ENCODE results near the gene CGREF1.

CGREF1 gene, protein sequence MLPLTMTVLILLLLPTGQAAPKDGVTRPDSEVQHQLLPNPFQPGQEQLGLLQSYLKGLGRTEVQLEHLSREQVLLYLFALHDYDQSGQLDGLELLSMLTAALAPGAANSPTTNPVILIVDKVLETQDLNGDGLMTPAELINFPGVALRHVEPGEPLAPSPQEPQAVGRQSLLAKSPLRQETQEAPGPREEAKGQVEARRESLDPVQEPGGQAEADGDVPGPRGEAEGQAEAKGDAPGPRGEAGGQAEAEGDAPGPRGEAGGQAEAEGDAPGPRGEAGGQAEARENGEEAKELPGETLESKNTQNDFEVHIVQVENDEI

DNA sequence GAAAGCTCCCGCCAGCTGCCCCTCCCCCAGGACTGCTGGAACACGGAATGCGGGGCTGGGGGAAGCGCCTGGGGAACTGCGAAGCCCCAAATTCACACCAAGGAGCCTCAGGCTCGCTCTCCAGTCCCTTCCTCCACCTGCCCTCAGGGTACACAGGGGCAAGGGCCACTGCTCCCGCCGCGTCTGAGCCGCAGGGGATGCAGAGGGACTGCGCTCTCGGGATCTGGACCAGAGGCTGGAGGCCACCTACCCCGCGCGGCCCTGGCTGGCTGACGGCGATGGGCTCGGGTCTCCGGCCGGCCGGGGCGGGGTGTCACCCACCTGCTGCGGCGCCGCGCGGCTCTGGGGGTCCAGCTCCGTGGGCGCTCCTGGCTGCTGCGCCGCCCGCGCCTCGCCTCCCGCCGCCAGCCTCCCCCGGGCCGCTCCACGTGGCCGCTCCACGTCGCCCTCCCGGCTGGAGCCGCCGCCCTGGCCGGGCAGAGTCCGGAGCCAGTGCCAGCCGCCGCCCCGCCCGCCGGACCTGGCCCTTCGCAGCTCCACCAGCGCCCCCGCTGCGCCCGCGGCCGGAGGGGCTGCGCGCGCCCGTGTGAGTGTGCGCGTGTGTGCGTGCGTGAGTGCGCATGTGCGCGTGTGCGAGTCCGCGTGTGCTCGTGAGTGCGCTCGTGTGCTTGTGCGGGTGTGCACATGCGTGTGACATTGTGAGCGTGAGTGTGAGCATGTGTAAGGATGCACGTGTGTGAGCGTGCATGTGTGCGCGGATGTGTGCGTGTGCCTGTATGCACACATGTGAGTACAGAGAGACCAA is at the start of gene CGREF1:
CGREF1 (minus strand) TSS at position 604 of the 805 bp plus-strand sequence. CDS start 14,762 bp downstream, outside the sequence.
- no peak for DNase-seq (ENCODE audit: low read depth, low spot score)

DNA sequence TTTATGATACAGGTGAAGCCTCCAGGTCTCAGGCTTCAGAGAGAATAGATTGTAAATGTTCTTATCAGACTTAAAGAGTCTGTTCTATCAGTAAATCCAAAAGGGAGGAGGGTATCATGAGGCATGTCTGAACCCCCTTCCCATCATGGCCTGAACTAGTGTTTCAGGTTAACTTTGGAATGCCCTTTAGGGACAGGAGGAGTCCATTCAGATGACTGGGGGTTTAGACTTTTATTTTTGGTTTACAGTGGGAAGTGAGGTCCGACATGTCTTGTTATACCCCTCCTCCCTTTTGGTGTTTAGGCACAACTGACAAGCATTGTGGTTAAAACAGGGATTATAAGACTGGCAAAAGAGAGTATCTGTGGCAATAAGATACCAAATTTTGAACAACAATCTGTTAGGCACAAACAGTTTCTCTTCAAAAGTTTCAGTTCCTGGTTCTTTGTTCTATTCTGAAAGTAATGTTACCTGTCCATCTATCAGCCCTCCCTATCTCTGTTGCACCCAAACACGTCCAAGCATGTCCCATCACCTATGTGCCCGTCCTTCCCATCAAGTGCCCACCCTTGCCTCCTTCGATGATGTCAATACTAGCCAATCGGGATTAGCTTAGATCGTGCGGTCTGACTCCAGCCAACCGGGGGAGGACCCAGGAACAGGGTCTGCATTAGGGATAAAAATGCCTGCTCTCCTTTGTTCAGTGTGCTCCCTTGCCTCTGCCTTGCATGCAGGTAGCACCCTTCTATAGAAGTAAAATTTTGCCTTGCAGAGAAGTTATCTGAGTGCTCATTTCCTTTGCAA is 46.2 kb upstream of the CGREF1 start:
- DNase-seq (ENCODE audit: low read depth, low spot score) = no peak

DNA sequence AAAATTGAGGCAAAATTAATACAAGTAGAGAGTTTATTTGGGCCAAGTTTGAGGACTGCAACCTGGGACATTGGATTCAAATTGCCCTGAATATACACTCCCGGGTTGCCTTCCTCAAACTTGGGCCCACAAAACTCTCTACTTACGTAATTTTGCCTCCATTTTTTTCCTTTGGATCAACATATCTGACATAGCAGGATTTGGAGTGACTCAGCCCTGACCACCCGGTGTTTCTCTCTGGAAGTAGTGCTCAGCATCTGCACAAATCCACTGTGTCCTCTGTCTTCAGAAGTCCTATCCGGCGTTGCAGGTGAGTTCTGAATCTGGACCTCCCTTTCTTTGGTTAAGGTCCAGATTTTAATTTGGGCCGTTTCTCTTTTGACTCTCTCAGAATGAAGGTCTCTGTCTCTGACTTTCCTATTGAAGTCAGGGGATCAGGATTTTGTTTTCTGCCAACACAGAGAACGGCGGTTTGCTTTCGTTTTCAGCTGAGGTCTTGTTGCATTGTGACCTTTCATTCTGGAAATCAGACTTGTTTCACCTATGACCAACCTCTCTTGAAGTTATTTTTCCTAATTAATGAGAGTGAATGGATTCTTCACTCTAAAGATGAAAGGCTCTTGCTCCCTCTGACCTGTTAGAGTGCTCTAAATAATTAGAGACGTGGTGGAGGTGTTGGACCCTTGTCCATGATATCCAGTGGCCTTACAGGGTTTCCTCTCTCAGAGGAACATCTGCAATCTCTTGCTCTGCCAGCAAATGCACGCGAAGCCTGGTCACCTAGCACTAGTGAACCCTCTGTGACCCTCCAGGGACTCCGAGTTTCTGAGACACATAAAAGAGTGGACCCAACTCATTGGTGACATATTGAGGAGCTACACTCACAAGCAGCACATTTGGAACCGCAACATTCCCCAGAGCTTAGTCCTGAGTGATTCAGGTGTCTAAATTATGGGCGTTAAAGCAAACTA is 43.5 kb upstream of the CGREF1 start:
- DNase-seq (ENCODE audit: low read depth, low spot score) = no peak

DNA sequence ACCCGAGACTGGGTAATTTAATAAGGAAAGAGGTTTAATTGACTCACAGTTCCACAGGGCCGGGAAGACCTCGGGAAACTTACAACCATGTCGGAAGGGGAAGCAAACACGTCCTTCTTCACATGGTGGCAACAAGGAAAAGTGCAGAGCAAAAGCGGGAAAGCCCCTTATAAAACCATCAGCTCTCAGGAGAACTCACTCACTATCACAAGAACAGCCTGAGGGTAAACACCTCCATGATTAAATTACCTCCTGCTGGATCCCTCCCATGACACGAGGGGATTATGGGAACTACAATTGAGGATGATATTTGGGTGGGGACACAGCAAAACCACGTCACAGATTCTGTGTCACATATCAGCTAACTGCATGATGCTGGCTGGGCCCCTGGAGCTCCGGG is 41.3 kb upstream of the CGREF1 start:
- DNase-seq (ENCODE audit: low read depth, low spot score) = no peak

DNA sequence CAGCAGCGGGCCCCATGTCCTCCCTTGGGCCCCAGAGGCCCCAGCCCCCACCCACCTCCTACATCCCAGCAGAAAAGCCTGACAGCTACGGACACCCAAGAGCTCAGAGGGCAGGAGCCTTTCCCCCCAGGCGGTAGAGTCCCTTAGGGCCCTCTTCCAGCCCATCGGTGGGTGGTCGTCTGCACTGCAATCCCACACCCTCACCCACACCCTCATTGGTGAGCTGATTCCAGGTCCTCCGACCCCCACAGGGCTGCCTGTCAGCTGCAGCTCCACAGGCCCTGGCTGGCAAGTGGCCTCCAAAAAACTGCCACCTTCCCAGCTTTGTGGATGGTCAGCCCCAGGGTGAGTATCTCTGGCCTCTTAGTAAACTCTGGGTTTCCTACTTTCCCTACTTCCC is 40.3 kb upstream of the CGREF1 start:
- DNase-seq (ENCODE audit: low read depth, low spot score) = no peak

DNA sequence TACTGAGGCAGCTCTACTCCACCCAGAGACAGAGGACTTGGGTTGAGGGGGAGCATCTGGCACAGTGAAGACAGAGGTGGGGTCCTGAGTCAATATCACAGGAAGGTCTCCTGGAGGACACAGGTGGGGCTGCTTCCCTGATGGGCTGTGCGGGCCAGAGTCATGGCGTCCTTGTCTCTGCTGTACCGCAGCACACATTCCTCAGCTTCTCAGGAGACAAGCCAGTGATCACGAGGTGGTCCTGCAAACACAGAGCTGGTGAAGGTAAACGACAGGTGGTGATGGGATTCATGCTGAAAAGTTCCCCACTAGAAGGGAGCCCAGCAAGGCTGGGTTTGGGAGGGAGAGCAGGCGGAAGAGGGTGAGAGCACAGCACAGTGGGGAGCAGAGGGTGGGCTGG is 39.5 kb upstream of the CGREF1 start:
- DNase-seq (ENCODE audit: low read depth, low spot score) = no peak

DNA sequence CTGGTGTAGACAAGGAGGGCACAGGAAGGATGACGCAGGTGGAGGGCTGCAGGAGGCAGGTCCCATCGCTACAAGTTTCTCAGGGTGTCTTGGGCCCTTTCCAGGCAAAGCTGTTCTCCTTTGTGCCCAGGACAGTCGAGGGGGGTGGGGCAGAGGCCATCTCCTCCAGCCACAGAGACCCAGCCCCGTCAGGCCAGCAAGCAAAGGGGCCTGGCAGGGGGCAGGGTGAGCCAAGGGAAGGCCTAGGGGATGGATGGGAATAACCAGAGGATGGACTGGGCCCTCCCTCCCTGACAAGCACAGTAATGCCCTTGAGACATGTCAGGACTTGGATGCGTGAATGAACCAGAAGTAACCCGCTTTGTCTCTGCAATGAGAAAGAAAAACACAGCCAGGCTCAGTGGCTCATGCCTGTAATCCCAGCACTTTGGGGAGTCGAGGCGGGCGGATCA is 36.2 kb upstream of the CGREF1 start:
- no peak for DNase-seq (ENCODE audit: low read depth, low spot score)

DNA sequence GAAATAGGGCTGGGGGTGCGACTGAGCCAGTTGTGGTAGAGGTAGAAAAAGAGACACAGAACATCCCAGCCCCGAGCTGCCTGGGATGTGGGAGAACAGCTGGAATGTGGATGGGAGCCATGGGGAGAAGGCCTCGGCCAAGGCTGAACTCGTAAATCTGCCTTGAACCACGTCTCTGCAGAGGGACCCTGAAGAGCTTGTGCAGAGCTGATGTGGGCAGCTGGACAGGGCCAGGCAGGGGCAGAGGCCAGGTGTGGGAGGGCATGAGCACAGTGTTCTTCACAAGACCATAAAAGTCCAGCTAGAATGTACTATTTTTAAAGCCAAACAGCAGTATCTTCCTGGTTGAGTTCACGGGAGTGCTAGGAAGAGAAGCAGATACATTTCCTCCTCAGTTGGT is 35.6 kb upstream of the CGREF1 start:
- DNase-seq (ENCODE audit: low read depth, low spot score) = no peak

DNA sequence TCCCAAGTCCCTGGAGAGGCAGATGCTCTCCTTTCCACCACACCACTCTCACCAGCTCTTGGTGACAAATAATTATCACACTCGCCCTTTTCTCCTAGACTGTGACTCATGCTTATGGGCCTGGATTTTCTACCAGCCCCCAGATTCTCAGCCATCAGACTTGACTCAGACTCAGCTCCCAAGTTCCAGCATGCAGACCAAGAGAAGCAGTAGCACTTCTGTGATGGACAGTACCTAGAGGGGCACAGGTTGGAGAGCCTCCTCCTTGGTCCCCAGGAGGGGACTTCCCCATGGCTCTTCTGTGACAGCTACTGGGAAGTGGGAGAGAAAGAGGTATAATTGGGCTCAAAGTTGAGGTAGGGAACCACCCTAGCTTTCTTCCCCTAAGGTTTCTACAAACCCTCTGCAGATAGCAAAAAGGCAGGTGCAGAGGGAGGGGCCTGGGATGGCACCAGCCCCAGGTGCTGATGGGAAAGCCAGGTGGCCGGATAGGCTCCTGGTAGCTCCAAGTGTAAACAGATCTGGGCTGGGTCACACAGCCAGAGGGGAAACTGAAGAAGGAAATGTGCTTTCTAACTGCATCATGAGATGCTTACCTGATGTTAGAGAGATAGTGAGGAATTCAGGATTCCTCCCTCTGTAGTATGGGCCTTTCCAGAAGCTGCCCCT is 34.0 kb upstream of the CGREF1 start:
- DNase-seq (ENCODE audit: low read depth, low spot score) = no peak

DNA sequence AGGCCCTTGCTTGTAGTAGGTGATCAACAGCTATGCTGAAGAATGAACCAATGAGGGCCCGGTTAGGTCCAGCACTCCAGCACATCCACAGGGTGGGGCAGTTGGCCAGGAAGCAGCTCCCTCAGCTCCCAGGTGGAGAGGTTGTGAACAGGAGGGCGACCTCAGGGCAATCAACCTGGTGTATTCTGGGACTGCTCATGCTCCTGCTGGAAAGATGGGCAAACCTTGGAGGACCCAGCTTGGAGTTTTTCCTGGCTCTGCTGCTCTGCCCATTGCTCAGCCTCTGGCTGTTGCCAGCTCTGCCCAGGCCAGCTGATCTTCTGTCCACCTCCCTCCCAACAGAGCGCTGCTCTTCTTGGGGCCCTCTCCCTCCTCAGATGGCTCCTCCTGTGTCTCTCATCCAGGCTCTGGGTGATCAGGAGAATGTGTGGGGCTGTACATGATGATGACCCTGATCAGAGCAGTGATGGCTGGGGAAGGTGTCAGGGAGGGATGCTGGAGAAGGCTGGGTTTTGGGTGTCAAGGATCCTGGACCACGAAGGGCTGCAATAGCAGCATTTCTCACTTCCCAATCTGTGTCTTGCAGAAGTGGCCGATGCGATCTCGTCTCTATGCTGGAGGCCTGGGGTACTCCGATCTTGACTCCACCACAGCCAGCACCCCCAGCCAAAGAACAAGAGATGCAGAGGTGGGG is 33.3 kb upstream of the CGREF1 start:
- DNase-seq (ENCODE audit: low read depth, low spot score) = no peak

DNA sequence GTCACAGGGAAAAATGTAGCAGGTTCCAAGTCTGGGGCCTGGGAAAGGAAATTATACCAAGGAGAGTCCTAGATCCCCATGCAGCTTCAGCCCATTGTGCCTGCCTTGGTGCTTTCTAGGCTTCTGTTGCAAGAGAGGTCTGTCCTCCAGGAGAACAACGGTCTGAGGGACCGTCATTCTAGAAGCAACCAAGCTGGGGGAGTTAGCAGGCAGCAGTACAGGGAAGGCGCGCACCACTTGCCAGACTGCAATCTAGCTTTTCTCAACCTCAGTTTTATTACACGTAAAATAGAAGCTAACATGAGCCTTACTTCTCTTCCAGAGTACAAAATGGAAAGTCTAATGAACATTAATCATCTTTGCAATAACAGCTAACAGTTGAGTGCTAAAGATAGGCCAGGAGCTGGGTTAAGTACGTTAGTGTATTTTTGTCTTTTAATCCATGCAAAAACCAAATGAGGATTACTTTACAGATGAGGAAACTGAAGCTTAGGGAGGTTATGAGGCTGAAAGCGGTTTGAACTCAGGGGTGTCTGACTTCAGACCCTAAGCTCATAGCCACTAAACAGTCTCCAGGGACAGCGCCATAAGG is 31.8 kb upstream of the CGREF1 start:
- DNase-seq (ENCODE audit: low read depth, low spot score) = no peak

DNA sequence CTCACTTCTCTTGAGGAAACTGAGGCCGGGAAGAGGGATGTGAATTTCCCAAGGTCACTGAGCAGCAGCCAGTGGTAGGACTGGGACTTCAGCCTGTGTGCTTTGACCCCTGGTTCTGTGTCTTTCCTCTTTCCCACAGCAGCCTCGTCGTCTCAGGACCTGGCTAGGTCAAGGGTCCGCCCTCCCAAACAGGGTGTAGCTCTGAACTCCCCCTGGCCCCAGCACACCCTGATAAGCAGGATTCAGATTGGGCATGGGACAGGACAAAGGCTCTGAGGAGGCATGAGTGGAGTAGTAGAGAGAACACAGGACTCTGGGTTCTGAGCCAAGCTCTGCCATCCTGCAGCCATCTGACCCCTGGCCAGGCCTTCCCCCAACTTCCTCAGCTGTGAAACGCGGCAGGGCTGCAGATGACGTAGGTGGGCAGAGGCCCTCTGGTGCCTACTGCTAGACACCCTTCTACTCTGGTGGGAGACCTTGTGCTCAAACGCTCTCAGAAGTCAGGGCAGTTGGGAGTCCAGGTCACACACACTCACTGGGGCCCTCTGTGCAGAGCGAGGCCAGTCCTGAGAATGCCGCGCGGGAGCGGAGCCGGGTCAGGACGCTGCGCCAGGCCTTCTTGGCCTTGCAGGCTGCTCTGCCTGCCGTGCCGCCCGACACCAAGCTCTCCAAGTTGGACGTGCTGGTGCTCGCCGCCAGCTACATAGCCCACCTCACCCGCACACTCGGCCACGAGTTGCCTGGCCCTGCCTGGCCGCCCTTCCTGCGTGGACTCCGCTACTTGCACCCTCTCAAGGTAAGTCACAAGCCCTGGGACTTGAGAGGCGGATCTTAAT is 30.9 kb upstream of the CGREF1 start:
- DNase-seq (ENCODE audit: low read depth, low spot score) = no peak

DNA sequence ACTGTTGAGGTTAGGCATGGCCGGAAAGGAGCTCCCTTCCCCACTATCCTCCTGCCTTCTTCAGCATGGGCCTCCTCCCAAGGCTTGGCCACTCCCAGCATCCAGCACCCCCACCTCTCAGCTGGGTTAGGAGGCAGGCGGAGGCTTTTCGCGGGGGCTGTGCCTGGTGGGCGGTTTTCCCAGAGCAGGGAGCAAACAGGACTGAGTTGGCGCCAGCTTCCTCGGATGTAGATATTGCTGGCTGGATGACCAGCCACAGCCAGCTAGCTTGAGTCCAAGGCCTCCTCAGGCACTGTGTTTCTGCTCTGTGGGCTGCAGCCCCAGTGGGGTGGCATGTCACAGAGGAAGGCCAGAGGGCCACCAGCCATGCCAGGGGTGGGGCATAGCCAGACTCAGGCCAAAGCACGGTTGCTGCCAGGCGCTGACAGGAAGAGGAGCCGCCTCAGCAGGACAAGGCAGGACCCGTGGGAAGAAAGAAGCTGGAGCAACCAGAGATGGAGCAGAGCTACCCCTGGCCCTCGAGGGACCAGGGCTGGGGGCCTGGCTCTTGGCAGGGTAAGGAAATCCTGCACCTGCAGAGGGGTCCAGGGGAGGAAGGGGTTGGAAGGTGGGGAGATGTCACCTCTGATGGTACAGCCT is 30.0 kb upstream of the CGREF1 start, which contains the start of gene TCF23:
TCF23 (plus strand) TSS at position 204 of the 639 bp plus-strand sequence; CDS start at position 334, 130 bp downstream.
- DNase-seq (ENCODE audit: low read depth, low spot score) = no peak

DNA sequence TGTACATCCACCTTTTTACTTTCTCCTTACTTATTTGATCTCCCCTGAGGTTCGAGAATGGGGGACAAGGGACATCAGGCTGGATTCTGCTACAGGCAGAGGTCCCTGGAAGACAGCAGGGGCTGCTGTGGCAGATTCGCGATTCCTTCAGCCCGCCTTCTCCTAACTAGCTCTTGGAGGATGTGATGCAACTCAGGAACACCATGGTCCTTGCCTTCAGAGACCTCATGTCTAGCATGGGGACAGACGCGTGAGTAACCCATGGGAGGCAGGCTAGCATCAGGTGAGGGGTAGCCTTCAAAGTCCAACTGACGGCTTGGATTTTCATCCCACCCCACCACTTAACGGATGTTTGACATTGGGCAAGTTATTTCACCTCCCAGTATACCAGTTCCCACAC is 29.0 kb upstream of the CGREF1 start:
- no peak for DNase-seq (ENCODE audit: low read depth, low spot score)

DNA sequence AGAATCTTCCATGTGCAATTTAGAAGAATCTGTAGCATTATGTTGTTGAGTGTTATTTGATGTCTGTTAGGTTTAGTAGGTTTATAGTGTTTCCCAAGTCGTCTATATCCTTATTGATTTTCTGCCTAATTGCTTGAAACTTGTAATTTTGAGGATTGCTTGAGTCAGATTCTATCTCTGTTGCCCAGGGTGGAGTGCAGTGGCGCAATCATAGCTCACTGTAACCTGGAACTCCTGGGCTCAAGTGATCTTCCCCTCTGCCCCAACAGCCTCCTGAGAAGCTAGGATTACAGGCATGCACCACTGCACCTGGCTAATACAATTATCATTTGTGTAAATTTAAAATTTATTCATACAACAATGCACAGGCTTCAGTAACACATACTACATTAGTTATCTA is 26.8 kb upstream of the CGREF1 start:
- no peak for DNase-seq (ENCODE audit: low read depth, low spot score)

DNA sequence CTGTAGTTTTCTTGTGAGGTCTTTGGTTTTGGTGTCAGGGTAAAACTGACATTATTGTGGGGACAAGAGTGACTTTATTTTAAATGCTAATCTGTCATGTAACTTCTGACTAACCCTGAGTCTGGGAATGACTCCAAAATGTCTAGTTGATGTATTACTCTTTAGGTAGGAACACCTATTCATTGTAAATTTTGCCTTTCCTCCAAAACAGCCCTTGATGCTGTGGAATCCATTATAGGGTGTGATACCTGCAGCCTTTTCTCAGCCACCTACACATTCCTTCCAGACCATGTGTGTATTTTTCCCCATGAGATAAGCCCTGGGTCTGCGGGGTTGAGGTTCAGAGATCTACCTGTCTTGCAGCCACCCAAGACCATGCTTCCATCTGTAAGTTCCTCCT is 24.4 kb upstream of the CGREF1 start:
- no peak for DNase-seq (ENCODE audit: low read depth, low spot score)

DNA sequence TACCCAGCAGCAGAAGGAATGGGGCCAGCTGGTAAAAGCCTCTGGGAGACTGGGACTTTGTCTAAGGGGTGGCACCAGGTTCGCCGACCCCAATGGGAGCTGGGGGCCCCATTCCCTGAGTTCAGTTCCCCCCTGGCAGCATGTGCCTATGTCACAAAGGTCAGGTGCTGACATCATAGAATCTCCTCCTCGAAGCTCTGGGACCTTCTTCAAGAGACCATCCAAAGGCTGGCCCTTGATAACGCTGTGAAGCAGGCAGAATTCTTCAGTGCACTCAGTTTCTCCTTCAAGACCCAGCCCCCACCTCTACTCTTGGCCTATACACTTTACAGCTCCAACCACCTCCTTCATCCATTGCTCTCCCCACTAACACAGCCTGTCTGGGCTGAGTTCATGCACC is 20.4 kb upstream of the CGREF1 start, which contains the start of gene PRR30:
PRR30 (minus strand) TSS at position 101 of the 400 bp plus-strand sequence. CDS start 1,081 bp downstream, outside the sequence.
- no peak for DNase-seq (ENCODE audit: low read depth, low spot score)

DNA sequence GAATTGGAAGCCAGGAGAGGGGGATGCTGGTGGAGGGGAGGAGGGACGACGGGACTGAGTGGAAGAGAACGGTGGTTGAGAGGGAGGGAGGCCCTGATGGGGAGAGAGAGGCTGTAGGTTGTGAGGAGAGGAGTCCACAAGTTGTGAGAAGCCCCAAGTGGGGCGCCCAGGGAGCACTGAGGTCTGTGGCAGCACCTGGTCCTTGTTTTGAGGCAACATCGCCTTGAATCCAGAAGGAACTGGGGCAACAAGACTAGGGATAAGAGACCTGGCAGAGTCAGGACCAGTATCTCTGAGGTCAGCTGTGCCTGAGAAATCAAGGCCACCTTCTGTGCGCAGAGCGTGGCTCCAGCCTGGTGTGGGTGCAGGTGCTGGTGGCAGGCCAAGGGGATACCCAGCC is 19.2 kb upstream of the CGREF1 start:
- DNase-seq (ENCODE audit: low read depth, low spot score) = no peak

Data from smooth muscle cell of the brain vasculature (primary cell).